ENCODE measurements around the gene THAP7.

THAP7 gene

GRCh38 chr22:20964090-20964798 is 37.7 kb downstream of the THAP7 start:
- no peak for DNase-seq (ENCODE audit: low spot score)

GRCh38 chr22:20963201-20964052 is 38.5 kb downstream of the THAP7 start:
- no peak for DNase-seq (ENCODE audit: low spot score)

- DNase-seq (ENCODE audit: low spot score) = no peak
Observed at GRCh38 chr22:20962491-20962945, 39.4 kb downstream of the THAP7 start.

DNA sequence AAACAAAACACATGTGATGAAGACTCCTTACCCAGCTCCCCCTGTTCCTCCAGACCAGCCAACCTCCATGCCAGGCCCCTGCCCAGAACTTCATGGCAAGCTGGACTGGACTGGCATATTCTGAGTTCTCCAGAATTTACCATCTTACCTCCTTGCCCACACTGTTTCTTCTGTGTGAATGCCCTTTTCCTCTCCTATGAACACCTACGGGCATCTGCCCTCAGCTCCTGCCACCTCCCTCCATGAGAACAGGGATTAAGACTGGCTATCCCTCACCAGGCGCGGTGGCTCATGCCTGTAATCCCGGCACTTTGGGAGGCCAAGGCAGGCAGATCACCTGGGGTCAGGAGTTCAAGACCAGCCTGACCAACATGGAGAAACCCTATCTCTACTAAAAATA is 41.3 kb downstream of the THAP7 start:
- no peak for DNase-seq (ENCODE audit: low spot score)

DNA sequence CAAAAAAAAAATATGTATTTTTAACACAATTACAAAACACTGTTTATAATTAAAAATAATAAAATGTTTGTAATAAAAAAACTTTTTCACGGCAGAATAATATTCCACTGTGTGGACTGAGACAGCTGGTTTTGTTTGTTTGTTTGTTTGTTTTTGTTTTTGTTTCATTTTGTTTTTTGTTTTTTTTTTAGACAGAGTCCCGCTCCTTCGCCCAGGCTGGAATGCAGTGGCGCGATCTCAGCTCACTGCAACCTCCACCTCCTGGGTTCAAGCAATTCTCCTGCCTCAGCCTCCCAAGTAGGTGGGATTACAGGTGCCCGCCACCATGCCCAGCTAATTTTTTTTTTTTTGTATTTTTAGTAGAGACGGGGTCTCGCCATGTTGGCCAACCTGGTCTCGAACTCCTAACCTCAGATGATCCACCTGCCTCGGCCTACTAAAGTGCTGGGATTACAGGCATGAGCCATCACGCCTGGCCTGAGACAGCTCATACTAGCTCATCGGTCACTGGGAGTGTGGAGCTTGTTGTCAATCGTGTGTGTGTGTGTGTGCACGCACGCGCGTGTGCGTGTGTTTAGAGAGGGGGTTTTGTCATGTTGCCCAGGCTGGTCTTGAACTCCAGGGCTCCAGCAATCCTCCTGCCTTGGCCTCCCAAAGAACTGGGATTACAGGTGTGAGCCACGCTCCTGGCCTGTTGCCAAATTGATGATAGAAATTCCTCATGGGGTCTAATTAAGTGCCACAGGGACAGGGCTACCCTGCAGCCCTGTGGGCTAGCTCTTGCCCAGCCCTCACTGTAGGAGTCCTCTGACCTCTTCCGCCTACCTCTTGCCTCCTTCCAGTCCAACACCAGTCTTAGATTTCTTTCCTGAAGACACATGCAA is 42.1 kb downstream of the THAP7 start:
- no peak for DNase-seq (ENCODE audit: low spot score)

DNA sequence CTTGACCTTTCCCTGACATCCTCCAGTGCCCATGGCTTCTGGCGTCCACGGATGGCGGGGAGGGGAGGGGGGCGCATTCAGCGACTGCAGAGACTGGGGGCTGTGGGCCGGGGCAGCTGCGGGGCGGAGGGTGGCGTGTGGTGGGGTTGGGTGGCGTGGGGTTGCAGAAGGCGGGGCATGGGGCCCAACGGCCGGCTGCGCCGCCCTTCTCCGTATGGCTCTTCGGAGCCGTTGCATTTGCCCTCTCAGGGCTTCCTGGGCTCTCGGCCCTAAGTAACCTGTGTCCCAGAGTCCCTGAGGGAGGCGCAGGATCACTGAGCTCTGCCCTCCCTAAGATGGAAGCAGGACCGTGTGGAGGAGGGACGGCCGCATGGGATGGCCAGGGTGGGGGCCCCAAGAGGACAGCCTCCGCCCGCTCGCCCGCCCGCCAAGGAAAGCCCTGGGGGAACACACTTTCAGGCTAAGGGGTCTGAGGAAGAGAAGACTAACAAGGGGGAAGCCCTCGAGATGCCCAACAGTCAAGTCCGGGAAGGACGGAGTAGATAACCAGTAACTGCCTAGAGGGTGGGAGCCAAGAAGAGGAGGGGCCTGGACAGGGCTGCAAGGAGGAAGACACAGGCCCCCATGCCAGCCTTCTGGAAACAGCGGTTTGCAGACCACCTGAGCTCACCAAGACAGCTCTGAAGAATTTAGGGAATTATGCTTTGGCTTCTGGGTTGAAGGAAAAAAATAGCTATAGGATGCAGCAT is 44.1 kb downstream of the THAP7 start:
- no peak for DNase-seq (ENCODE audit: low spot score)

GRCh38 chr22:20957102-20957682 is 44.7 kb downstream of the THAP7 start:
- DNase-seq (ENCODE audit: low spot score) = no peak

- no peak for DNase-seq (ENCODE audit: low spot score)
Observed at GRCh38 chr22:20956258-20957101, 45.4 kb downstream of the THAP7 start.

DNA sequence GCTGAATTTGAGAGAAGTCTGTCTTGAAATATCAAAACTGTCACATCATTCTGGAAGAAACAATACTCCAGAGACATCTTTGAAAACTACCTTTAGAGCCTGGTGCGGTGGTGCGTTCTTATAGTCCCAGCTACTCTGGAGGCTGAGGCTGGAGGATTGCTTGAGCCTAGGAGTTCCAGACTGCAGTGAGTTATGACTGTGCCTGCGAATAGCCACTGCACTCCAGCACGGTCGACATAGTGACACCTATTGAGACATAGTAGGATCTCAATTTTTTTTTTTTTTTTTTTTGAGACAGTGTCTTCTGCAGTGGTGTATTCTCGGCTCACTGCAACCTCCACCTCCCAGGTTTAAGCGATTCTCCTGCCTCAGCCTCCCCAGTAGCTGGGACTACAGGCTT is 46.4 kb downstream of the THAP7 start:
- no peak for DNase-seq (ENCODE audit: low spot score)

DNA sequence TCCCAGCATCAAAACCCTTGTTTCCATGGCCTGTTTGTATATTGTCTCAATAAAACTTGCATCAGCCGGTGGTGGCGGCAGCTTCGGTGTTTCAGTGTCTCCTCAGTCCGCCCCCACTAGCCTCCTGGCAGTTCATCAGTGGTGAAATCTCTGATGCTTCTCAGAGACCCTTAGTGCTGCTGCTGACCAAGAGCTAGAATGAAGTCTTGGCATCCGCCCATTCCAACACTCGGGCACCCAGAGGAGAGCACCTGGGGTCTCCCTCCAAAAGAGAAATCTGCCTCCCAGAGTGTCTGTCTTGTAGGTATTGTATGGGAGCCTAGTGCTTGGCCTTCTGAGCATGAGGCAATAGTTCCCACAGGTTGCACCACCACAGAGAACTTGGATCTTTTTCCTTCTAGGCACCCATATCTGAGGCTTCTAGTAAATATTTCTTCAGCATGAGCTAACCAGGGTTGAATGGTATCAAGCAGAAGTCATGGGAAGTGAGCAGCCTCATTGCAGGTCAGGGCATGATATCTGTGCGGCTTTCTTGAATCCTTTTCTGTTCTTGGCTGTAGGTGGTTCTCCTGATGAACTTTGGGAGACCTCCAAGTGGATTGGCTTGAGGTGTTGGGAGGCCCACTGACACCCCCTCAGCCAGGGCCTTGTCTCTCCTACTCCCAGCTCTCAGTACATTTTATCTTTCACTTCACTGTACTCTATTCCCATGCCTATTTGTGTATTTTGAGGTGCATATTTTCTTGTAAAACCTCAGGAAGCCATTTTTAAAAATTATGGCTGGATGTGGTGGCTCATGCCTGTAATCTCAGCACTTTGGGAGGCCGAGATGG is 48.0 kb downstream of the THAP7 start:
- no peak for DNase-seq (ENCODE audit: low spot score)

DNA sequence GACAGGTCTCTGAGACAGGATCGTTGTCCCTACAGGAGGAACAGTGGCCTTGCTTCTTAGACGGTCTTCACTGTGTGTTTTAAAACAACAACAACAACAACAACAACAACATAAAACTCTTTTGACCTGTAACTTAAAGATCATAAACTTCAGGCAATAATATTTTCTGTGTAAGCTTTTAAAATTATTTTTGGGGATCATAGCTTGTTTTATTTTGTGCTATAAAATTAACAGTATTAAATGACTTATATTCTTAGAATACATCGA is 48.6 kb downstream of the THAP7 start:
- no peak for DNase-seq (ENCODE audit: low spot score)

DNA sequence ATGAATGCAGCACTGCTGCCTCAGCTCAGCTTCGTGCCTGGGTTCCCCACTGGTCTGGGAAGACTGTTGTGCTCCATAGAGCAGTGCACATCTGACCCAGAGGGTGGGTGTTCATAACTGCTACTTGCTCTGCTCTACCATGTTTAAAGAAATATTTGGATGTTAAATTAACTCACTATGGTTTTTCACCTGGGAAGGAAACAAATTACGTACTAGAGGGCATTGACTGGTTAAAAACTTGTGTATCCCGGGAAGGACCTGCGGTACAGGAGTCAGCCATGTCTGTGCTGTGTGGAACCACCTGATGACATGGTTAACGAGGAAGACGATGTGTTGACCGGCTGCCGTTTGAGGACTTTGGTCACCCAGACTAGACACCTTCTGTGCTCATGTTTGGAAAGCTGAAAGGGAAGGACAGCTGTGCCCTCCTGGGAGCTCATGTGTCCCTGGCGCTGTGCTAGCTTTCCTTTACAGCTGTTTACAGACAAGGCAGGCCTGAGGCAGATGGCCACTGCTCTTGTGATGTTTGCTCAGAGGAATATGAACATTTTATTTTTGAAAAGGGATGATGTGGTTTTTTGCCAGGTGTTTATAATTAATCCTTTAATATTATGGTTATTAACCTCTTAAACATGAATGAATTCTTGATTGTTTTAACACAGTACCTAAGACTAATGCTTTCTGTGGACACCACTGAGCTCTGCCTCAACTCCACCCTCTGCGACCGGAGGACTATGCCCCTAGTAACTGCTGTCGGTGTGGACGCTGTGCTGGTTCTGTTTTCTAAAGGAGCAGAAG is 49.2 kb downstream of the THAP7 start:
- no peak for DNase-seq (ENCODE audit: low spot score)

- DNase-seq (ENCODE audit: low spot score) = no peak
Observed at GRCh38 chr22:20951932-20952380, 50.0 kb downstream of the THAP7 start.

- DNase-seq (ENCODE audit: low spot score) = no peak
Observed at GRCh38 chr22:20951151-20951931, 50.6 kb downstream of the THAP7 start.

GRCh38 chr22:20949698-20950183 is 52.2 kb downstream of the THAP7 start:
- no peak for DNase-seq (ENCODE audit: low spot score)

Data from CD4-positive, alpha-beta T cell treated with Interleukin-6 at 100 ng/mL for 8 hours (primary cell).